A673 (cell line): Measurements from ENCODE around the gene C7orf25. TPM values are rescaled to one million over a fixed set of nuclear protein-coding genes. Genes with fewer than 3 reads are reported as not detected.

Source experiments
- BruUV-seq: library from RNA; stranded (reverse); fragments of 400-500 nt; replicated peaks from 2 replicates; lab custom pipeline; 2021; lab: Mats Ljungman, UMichigan
- CTCF ChIA-PET: fragments of 300-600 bp; sonication (Branson Sonifier 250); formaldehyde crosslinking; loops from one replicate; lab custom pipeline; 2022; ENCODE audit warnings: antibody characterized with exemption; lab: Charles Lee
- POLR2A ChIA-PET: fragments of 300-600 bp; sonication (Branson Sonifier 250); formaldehyde crosslinking; loops from one replicate; lab custom pipeline; 2022; ENCODE audit warnings: antibody characterized with exemption; ENCODE audit not compliant: low non-redundant PET; lab: Charles Lee
- DNase-seq: peaks from one replicate; pipeline ENCODE4 v3.0.0-alpha.2; 2015; ENCODE audit warnings: low spot score
- H3K27ac ChIP-seq: fragments of 200-600 bp; sonication (generic); 2 replicates; pipeline ENCODE4 v1.5.1; 2016; ENCODE audit warnings: mixed run types, low read depth, mild to moderate bottlenecking, mixed read lengths, antibody characterized with exemption, low read length; ENCODE audit not compliant: poor library complexity, severe bottlenecking
- H3K27me3 ChIP-seq: fragments of 200-600 bp; sonication (generic); replicated peaks from 2 replicates; pipeline ENCODE4 v1.6.1; 2017; ENCODE audit warnings: mixed run types, low read depth, mild to moderate bottlenecking, mixed read lengths, antibody characterized with exemption, low read length; ENCODE audit not compliant: insufficient read depth, poor library complexity
- H3K36me3 ChIP-seq: fragments of 200-600 bp; sonication (generic); 2 replicates; pipeline ENCODE4 v1.6.1; 2016; ENCODE audit warnings: mixed run types, mild to moderate bottlenecking, mixed read lengths, antibody characterized with exemption, low read length; ENCODE audit not compliant: insufficient read depth, poor library complexity, severe bottlenecking
- H3K4me1 ChIP-seq: fragments of 200-600 bp; sonication (generic); 2 replicates; pipeline ENCODE4 v1.6.1; 2017; ENCODE audit warnings: mixed run types, mild to moderate bottlenecking, mixed read lengths, antibody characterized with exemption, low read length; ENCODE audit not compliant: insufficient read depth, poor library complexity, severe bottlenecking
- H3K4me3 ChIP-seq: fragments of 200-600 bp; sonication (generic); 2 replicates; pipeline ENCODE4 v1.5.1; 2016; ENCODE audit warnings: low read depth, mixed run types, mild to moderate bottlenecking, mixed read lengths, low read length; ENCODE audit not compliant: poor library complexity, severe bottlenecking
- H3K9me3 ChIP-seq: fragments of 200-600 bp; sonication (generic); 2 replicates; pipeline ENCODE4 v1.6.1; 2016; ENCODE audit warnings: mixed run types, low read depth, mild to moderate bottlenecking, mixed read lengths, antibody characterized with exemption, low read length; ENCODE audit not compliant: poor library complexity, severe bottlenecking
- EZH2 ChIP-seq: fragments of 200-600 bp; sonication (generic); IDR thresholded peaks from 2 replicates; pipeline ENCODE4 v1.6.1; 2017; ENCODE audit warnings: borderline replicate concordance, low read depth, mild to moderate bottlenecking, mixed read lengths, antibody characterized with exemption, low read length; ENCODE audit not compliant: poor library complexity, severe bottlenecking
- intact Hi-C: fragments of 100-400 bp; cut with micrococcal nuclease; formaldehyde crosslinking; loops from one replicate; pipeline ENCODE4 v1.10.0; 2022; ENCODE audit not compliant: unreplicated experiment
- total RNA-seq: library from RNA; stranded (reverse); gene quantifications from 2 replicates; pipeline ENCODE4 v1.2.3, GENCODE V29; 2021
- TF ChIP-seq, protein P1 (sequence below): fragments of 300-800, 200-600 bp; sonication (generic); conservative IDR thresholded peaks from 2 replicates; pipeline ENCODE4 v1.5.1; 2017; ENCODE audit warnings: low read depth, mild to moderate bottlenecking, antibody characterized with exemption, low read length, moderate library complexity, mixed read lengths

The C7orf25 gene
- total RNA-seq, 1 experiment from 2014 or later: 7.3 TPM

GRCh38 chr7:42939457-42940240 lies 27.8 kb upstream of the C7orf25 start:
- TF ChIP-seq, protein P1, sequence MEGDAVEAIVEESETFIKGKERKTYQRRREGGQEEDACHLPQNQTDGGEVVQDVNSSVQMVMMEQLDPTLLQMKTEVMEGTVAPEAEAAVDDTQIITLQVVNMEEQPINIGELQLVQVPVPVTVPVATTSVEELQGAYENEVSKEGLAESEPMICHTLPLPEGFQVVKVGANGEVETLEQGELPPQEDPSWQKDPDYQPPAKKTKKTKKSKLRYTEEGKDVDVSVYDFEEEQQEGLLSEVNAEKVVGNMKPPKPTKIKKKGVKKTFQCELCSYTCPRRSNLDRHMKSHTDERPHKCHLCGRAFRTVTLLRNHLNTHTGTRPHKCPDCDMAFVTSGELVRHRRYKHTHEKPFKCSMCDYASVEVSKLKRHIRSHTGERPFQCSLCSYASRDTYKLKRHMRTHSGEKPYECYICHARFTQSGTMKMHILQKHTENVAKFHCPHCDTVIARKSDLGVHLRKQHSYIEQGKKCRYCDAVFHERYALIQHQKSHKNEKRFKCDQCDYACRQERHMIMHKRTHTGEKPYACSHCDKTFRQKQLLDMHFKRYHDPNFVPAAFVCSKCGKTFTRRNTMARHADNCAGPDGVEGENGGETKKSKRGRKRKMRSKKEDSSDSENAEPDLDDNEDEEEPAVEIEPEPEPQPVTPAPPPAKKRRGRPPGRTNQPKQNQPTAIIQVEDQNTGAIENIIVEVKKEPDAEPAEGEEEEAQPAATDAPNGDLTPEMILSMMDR: no peak
- TF ChIP-seq EZH2: no peak
- no TSS peak for BruUV-seq
- H3K27ac ChIP-seq: no peak overlapping the region
- no peak overlapping the region for H3K4me3 ChIP-seq
- no peaks in the 10 kb centered on the region for H3K27me3 ChIP-seq
- CTCF ChIA-PET: no interaction called here
- no peak for DNase-seq
- intact Hi-C loops: loop anchor here (2.0 to 5.0 kb wide), 4 partner anchors 173 to 898 kb away; partner anchors contain the start of gene HECW1
- POLR2A ChIA-PET: no interaction called here
- no peaks in the 10 kb centered on the region for H3K9me3 ChIP-seq
- H3K36me3 ChIP-seq: peaks cover 39% of the 10 kb centered on the region
- H3K4me1 ChIP-seq: no peaks in the 10 kb centered on the region

DNA sequence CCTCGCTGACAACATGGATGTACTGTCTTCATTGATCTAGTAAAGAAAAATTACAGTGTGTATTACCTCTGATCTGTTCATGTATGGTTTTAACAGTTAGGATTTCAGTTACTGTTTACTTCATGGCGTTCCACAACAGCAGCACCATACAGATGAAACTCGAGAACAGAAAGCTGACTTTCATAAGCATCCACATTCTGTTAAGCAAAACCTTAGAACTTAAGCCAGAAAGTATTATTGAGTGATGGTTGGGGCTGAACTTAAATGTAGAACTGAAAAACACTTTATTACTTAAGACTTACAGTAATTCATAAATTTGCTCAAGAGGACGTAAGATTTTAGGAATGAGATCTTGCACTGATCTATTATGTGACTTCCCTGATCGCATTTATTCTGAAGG lies 24.0 kb upstream of the C7orf25 start:
- TF ChIP-seq EZH2: no peak
- TF ChIP-seq, protein P1: no peak
- Histone ChIP-seq H3K9me3 (no peaks in the 10 kb centered on the region), H3K36me3 (peaks cover 41% of the 10 kb centered on the region), H3K27ac (no peak overlapping the region), H3K4me3 (no peak overlapping the region), H3K27me3 (no peaks in the 10 kb centered on the region), H3K4me1 (no peaks in the 10 kb centered on the region)
- ChIA-PET CTCF (no interaction called here), POLR2A (no interaction called here)
- BruUV-seq: no TSS peak
- intact Hi-C loops: no loop called here
- DNase-seq: no peak

DNA sequence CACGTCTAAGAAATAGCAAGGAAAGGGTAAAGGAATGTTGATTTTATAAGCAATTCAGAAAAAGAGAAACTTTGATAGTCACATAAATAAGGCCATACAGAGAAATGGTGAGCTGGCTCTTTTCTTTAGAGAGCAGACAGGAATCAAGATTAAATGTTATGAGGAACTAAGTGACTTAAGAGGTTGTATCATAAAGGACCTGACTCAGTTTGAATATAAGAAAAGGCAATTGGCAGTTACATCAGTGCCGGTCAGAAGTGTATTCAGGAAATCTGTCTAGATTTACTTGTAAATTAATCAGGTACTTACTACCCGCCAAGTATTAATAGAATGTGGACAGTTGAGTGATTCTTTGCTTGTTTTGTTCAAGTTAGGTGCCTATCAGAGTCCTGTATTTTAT lies 22.4 kb upstream of the C7orf25 start:
- Histone ChIP-seq H3K36me3 (peaks cover 41% of the 10 kb centered on the region), H3K27ac (no peak overlapping the region), H3K4me3 (no peak overlapping the region), H3K4me1 (peaks cover 12% of the 10 kb centered on the region), H3K27me3 (no peaks in the 10 kb centered on the region), H3K9me3 (no peaks in the 10 kb centered on the region)
- BruUV-seq: no TSS peak
- CTCF ChIA-PET: no interaction called here
- intact Hi-C loops: no loop called here
- POLR2A ChIA-PET: no interaction called here
- DNase-seq: no peak
- TF ChIP-seq EZH2: no peak
- TF ChIP-seq, protein P1: no peak
